Measurements from ENCODE around the gene TBXAS1.

The TBXAS1 gene

GRCh38 chr7:140026935-140027334 is 197.9 kb downstream of the TBXAS1 start:
- no peak for DNase-seq

- DNase-seq, result no peak
Measured at GRCh38 chr7:140027858-140028257, 198.8 kb downstream of the TBXAS1 start.

- DNase-seq, result no peak
Measured at GRCh38 chr7:140028311-140028710, 199.2 kb downstream of the TBXAS1 start.

GRCh38 chr7:140029072-140029471 is 200.0 kb downstream of the TBXAS1 start:
- no peak for DNase-seq

GRCh38 chr7:140031364-140031763 is 202.3 kb downstream of the TBXAS1 start:
- no peak for DNase-seq

- DNase-seq, result no peak
Measured at GRCh38 chr7:140033036-140033435, 204.0 kb downstream of the TBXAS1 start.

GRCh38 chr7:140033779-140034363 is 204.8 kb downstream of the TBXAS1 start:
- DNase-seq, result no peak

- no peak for DNase-seq
Measured at GRCh38 chr7:140034421-140034820, 205.4 kb downstream of the TBXAS1 start.

- no peak for DNase-seq
Measured at GRCh38 chr7:140035400-140036223, 206.5 kb downstream of the TBXAS1 start.

GRCh38 chr7:140036224-140036962 is 207.3 kb downstream of the TBXAS1 start:
- no peak for DNase-seq

- DNase-seq, result no peak
Measured at GRCh38 chr7:140039066-140039465, 210.0 kb downstream of the TBXAS1 start.

GRCh38 chr7:140039896-140040295 is 210.8 kb downstream of the TBXAS1 start:
- DNase-seq, result no peak

GRCh38 chr7:140041659-140042385 is 212.8 kb downstream of the TBXAS1 start:
- no peak for DNase-seq

GRCh38 chr7:140042386-140042670 is 213.3 kb downstream of the TBXAS1 start:
- DNase-seq, result no peak

GRCh38 chr7:140044251-140044650 is 215.2 kb downstream of the TBXAS1 start:
- no peak for DNase-seq

GRCh38 chr7:140045697-140046096 is 216.6 kb downstream of the TBXAS1 start:
- no peak for DNase-seq

GRCh38 chr7:140047197-140047596 is 218.1 kb downstream of the TBXAS1 start:
- no peak for DNase-seq

GRCh38 chr7:140048138-140048537 is 219.1 kb downstream of the TBXAS1 start:
- DNase-seq, result no peak

- DNase-seq, result no peak
Measured at GRCh38 chr7:140048989-140049338, 219.9 kb downstream of the TBXAS1 start.

- no peak for DNase-seq
Measured at GRCh38 chr7:140049339-140050024, 220.4 kb downstream of the TBXAS1 start.

GRCh38 chr7:140050100-140050499 is 221.0 kb downstream of the TBXAS1 start:
- no peak for DNase-seq

- no peak for DNase-seq
Measured at GRCh38 chr7:140051820-140052219, 222.8 kb downstream of the TBXAS1 start.

Measured in stimulated activated CD4-positive, alpha-beta T cell treated with anti-CD3 and anti-CD28 coated beads, Interleukin-4, amount 100 ng/mL, for 24 hours (primary cell).